ENCODE results near the gene ITPKA. TPM values are rescaled to one million over a fixed set of nuclear protein-coding genes. Genes with fewer than 3 reads are reported as not detected.

Gene ITPKA
- total and polyA plus RNA-seq, 2 experiments from 2014 or later, result 0.14 to 0.43 TPM

DNA sequence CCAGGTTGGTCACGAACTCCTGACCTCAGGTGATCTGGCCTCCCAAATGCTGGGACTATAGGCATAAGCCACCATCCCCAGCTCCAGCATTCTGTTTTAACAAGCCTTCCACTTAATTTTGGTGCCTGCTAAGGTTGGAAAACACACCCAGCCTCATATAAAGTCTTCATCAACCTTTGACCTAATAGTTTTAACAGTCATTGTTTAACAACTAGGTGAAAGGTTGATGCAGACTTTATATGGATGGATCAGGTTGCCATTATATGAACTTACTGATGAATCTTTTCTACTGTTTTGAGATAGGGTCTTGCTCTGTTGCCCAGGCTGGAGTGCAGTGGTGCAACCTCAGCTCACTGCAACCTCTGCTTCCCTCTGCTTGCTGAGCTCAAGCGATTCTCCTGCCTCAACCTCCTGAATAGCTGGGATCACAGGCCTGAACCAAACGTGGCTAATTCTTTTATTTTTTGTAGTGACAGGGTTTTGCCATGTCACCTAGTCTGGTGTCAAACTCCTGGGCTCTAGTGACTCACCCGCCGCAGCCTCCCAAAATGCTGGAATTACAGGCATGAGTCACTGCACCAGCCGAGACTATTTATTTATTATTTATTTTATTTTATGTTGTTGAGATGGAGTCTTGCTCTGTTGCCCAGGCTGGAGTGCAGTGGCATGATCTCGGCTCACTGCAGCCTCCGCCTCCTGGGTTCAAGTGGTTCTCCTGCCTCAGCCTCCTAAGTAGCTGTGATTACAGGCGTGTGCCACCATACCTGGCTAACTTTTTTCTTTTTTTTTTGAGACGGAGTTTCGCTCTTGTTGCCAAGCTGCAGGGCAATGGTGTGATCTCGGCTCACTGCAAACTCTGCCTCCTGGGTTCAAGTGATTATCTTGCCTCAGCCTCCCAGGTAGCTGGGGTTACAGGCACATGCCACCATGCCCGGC, 53.4 kb downstream of the ITPKA start:
- H3K4me3 ChIP-seq, result no peak overlapping the region
- H3K27ac ChIP-seq, result peak overlapping the region; percentile 70
- no peaks in the 10 kb centered on the region for H3K36me3 ChIP-seq (ENCODE audit: low read depth)
- peaks cover 13% of the 10 kb centered on the region; the same call in 1 of the 2 replicates for H3K4me1 ChIP-seq (ENCODE audit: insufficient read depth)
- peaks cover 19% of the 10 kb centered on the region; the same call in 1 of the 2 replicates for H3F3A ChIP-seq (ENCODE audit: insufficient read depth)
- no peak overlapping the region for H3K4me2 ChIP-seq (ENCODE audit: unreplicated experiment)
- H3K79me2 ChIP-seq (ENCODE audit: insufficient read depth), result peaks cover 18% of the 10 kb centered on the region
- in situ Hi-C loops (cut with MboI), result no loop called here
- H3K9me2 ChIP-seq (ENCODE audit: insufficient read depth), result no peaks in the 10 kb centered on the region
- H2AFZ ChIP-seq, result no peak overlapping the region
- no peaks in the 10 kb centered on the region for H4K20me1 ChIP-seq (ENCODE audit: insufficient read depth)
- TF ChIP-seq EZH2phosphoT487 (IDR thresholded peaks at IDR 0.05; ENCODE audit: insufficient read depth, low read depth) (no peak), EZH2 (IDR thresholded peaks at IDR 0.05; ENCODE audit: insufficient read depth, poor library complexity, severe bottlenecking) (no peak)
- no peaks in the 10 kb centered on the region for H3K27me3 ChIP-seq (replicated peaks; ENCODE audit: insufficient read depth)
- DNase-seq, result peak; percentile 85
- H3K9ac ChIP-seq, result peak overlapping the region; percentile 53
- WGBS, 2 experiments (ENCODE audit: low coverage in 1 of 2, low lambda C conversion rate in 2 of 2, missing lambda C conversion rate in 2 of 2), result 46 to 58% methylated on average over 10 to 13 of the region's 13 CpGs
- no peaks in the 10 kb centered on the region for H3K9me3 ChIP-seq (ENCODE audit: low read depth)

DNA sequence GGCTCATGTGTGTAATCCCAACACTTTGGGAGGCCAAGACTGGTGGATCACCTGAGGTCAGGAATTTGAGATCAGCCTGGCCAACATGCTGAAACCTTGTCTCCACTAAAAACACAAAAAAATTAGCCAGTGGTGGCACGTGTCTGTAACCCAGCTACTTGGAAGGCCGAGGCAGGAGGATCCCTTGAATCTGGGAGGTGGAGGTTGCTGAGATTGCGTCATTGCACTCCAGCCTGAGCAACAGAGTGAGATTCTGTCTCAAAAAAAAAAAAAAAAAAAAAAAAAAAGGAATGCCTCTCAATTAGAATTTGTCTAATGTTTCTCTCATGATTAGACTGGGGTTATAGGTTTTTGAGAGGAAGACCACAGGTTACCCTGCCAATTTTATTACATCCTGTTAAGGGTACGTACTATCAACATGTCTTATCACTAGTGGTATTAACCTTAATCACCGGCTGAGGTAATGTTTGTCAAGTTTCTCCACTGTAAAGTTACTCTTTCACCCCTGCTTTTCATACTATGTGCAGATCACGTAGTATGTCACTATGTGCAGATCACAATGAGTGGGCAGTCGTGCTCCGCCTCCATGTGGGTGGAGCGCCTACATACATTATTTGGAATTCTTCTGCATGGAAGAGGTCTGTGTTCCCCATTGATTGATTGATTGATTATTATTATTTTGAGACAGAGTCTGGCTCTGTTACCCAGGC, 56.5 kb downstream of the ITPKA start:
- DNase-seq, result no peak
- 89 to 91% methylated on average over 9 of the region's 9 CpGs for WGBS, 2 experiments (ENCODE audit: low coverage in 1 of 2, low lambda C conversion rate in 2 of 2, missing lambda C conversion rate in 2 of 2)
- no peaks in the 10 kb centered on the region for H4K20me1 ChIP-seq (ENCODE audit: insufficient read depth)
- in situ Hi-C loops (cut with MboI), result no loop called here
- H3K9ac ChIP-seq, result no peak overlapping the region
- H3K27me3 ChIP-seq (replicated peaks; ENCODE audit: insufficient read depth), result no peaks in the 10 kb centered on the region
- H3K9me2 ChIP-seq (ENCODE audit: insufficient read depth), result no peaks in the 10 kb centered on the region
- H3F3A ChIP-seq (ENCODE audit: insufficient read depth), result peaks cover 10% of the 10 kb centered on the region; the same call in 1 of the 2 replicates
- H2AFZ ChIP-seq, result no peak overlapping the region
- no peaks in the 10 kb centered on the region for H3K9me3 ChIP-seq (ENCODE audit: low read depth)
- H3K4me1 ChIP-seq (ENCODE audit: insufficient read depth), result peaks cover 12% of the 10 kb centered on the region; the same call in 1 of the 2 replicates
- H3K36me3 ChIP-seq (ENCODE audit: low read depth), result no peaks in the 10 kb centered on the region
- no peak overlapping the region for H3K27ac ChIP-seq
- no peak overlapping the region for H3K4me3 ChIP-seq
- H3K4me2 ChIP-seq (ENCODE audit: unreplicated experiment), result no peak overlapping the region
- no peaks in the 10 kb centered on the region for H3K79me2 ChIP-seq (ENCODE audit: insufficient read depth)
- TF ChIP-seq EZH2phosphoT487 (IDR thresholded peaks at IDR 0.05; ENCODE audit: insufficient read depth, low read depth) (no peak), EZH2 (IDR thresholded peaks at IDR 0.05; ENCODE audit: insufficient read depth, poor library complexity, severe bottlenecking) (no peak)

Small RNA genes within 50 kb of the gene (small RNA-seq; reads per million reads assigned to genes)
- not detected for gene RNU6-1169P (ENCODE audit: low read depth, low replicate concordance)

Other genes with a start within 250 kb of the ITPKA start
- 2.3 and 7.3 TPM in 2 replicates for gene OIP5, start 161.3 kb upstream of the ITPKA start, total RNA-seq (2014; rRNA removed; shearing (Covaris generic))
- 7.8 and 8.6 TPM in 2 replicates for gene OIP5, start 161.3 kb upstream of the ITPKA start, polyA plus RNA-seq (2016; fragmentation: Nextera tagmentation; extraction: Ambion mirVana)
- 33.3 and 77.9 TPM in 2 replicates for gene NUSAP1, start 161.0 kb upstream of the ITPKA start, total RNA-seq (2014; rRNA removed; shearing (Covaris generic))
- 43.1 and 47.1 TPM in 2 replicates for gene NUSAP1, start 161.0 kb upstream of the ITPKA start, polyA plus RNA-seq (2016; fragmentation: Nextera tagmentation; extraction: Ambion mirVana)
- 18.8 and 27.3 TPM in 2 replicates for gene NDUFAF1, start 91.4 kb upstream of the ITPKA start, total RNA-seq (2014; rRNA removed; shearing (Covaris generic))
- gene NDUFAF1, start 91.4 kb upstream of the ITPKA start, polyA plus RNA-seq (2016; fragmentation: Nextera tagmentation; extraction: Ambion mirVana), result 32.0 and 33.9 TPM in 2 replicates
- 16.3 and 20.5 TPM in 2 replicates for gene RTF1, start 76.8 kb upstream of the ITPKA start, total RNA-seq (2014; rRNA removed; shearing (Covaris generic))
- gene RTF1, start 76.8 kb upstream of the ITPKA start, polyA plus RNA-seq (2016; fragmentation: Nextera tagmentation; extraction: Ambion mirVana), result 58.6 and 61.7 TPM in 2 replicates
- gene LTK, start 20.0 kb downstream of the ITPKA start, total RNA-seq (2014; rRNA removed; shearing (Covaris generic)), result not detected in 2 replicates
- gene LTK, start 20.0 kb downstream of the ITPKA start, polyA plus RNA-seq (2016; fragmentation: Nextera tagmentation; extraction: Ambion mirVana), result not detected in 2 replicates
- gene RPAP1, start 50.4 kb downstream of the ITPKA start, total RNA-seq (2014; rRNA removed; shearing (Covaris generic)), result 15.7 and 16.5 TPM in 2 replicates
- 10.7 and 11.4 TPM in 2 replicates for gene RPAP1, start 50.4 kb downstream of the ITPKA start, polyA plus RNA-seq (2016; fragmentation: Nextera tagmentation; extraction: Ambion mirVana)
- gene TYRO3, start 65.3 kb downstream of the ITPKA start, total RNA-seq (2014; rRNA removed; shearing (Covaris generic)), result 5.2 and 7.5 TPM in 2 replicates
- gene TYRO3, start 65.3 kb downstream of the ITPKA start, polyA plus RNA-seq (2016; fragmentation: Nextera tagmentation; extraction: Ambion mirVana), result 7.9 and 8.8 TPM in 2 replicates
- 14.8 and 28.2 TPM in 2 replicates for gene MGA, start 166.5 kb downstream of the ITPKA start, total RNA-seq (2014; rRNA removed; shearing (Covaris generic))
- 11.8 and 13.2 TPM in 2 replicates for gene MGA, start 166.5 kb downstream of the ITPKA start, polyA plus RNA-seq (2016; fragmentation: Nextera tagmentation; extraction: Ambion mirVana)